ENCODE measurements around the gene PANK3. TPM values are rescaled to one million over a fixed set of nuclear protein-coding genes. Genes with fewer than 3 reads are reported as not detected.
A peak's percentile ranks its signal among the peaks of the same experiment; 100 is the strongest.

The PANK3 gene
- total RNA-seq (2013; cell fraction: nucleolus; rRNA removed), result 71.8 and 73.6 TPM in 2 replicates
- total RNA-seq (2014; rRNA removed) (32.9 and 43.4 TPM in 2 replicates), total RNA-seq (2014; rRNA removed; fragmentation: Illumina TruSeq; extraction: Trizol) (43.0 and 44.3 TPM in 2 replicates), total RNA-seq (2021) (43.7 and 47.6 TPM in 2 replicates), polyA plus RNA-seq (2011; rRNA removed) (32.9 and 62.3 TPM in 2 replicates), polyA plus RNA-seq (2014; fragmentation: Illumina TruSeq; extraction: Trizol) (28.7 and 38.0 TPM in 2 replicates), polyA plus RNA-seq (2014; fragmentation: Nextera tagmentation; extraction: Ambion mirVana) (1 to 10 TPM; 4.7 to 4.9 TPM), polyA plus RNA-seq (2014; rRNA removed) (14.5 and 19.2 TPM in 2 replicates), polyA plus RNA-seq (2016; fragmentation: Nextera tagmentation; extraction: Ambion mirVana) (10 to 100 TPM in 1 of 2 experiments, 1 to 10 TPM in 1; 9.2 to 13.3 TPM), polyA minus RNA-seq (2011; rRNA and poly(A)+ RNA removed) (21.1 and 24.9 TPM in 2 replicates), Bru-seq, nascent RNA (percentile 95 among the genes with signal in this experiment), BruChase-seq, experiment 1, labeled RNA remaining after a 6-hour chase (percentile 97 among the genes with signal in this experiment), BruChase-seq, experiment 2, labeled RNA remaining after a 2-hour chase (percentile 98 among the genes with signal in this experiment)
- polyA plus RNA-seq (2011; ENCODE audit: low read depth), result 5.1 TPM
- 8.7 and 10.6 TPM in 2 replicates for polyA plus RNA-seq (2011; cell fraction: cytosol; rRNA removed)
- 19.2 and 21.7 TPM in 2 replicates for polyA plus RNA-seq (2011; cell fraction: nucleus; rRNA removed)
- polyA plus RNA-seq (2012), result 10.0 and 12.3 TPM in 2 replicates
- 13.8 and 14.0 TPM in 2 replicates for polyA minus RNA-seq (2011; cell fraction: cytosol; rRNA and poly(A)+ RNA removed)
- 12.7 and 18.2 TPM in 2 replicates for polyA minus RNA-seq (2011; cell fraction: nucleus; rRNA and poly(A)+ RNA removed)
- long read RNA-seq, experiment 1, full-length matches to known transcripts, result 3 of 4 reads
- long read RNA-seq, experiment 1, partial matches to known transcripts, result 0 of 4 reads
- long read RNA-seq, experiment 1, other reads (novel, unspliced or antisense), result 1 of 4 reads
- long read RNA-seq, experiment 2, full-length matches to known transcripts, result 22 of 35 reads
- long read RNA-seq, experiment 2, partial matches to known transcripts, result 7 of 35 reads
- long read RNA-seq, experiment 2, other reads (novel, unspliced or antisense), result 6 of 35 reads

DNA sequence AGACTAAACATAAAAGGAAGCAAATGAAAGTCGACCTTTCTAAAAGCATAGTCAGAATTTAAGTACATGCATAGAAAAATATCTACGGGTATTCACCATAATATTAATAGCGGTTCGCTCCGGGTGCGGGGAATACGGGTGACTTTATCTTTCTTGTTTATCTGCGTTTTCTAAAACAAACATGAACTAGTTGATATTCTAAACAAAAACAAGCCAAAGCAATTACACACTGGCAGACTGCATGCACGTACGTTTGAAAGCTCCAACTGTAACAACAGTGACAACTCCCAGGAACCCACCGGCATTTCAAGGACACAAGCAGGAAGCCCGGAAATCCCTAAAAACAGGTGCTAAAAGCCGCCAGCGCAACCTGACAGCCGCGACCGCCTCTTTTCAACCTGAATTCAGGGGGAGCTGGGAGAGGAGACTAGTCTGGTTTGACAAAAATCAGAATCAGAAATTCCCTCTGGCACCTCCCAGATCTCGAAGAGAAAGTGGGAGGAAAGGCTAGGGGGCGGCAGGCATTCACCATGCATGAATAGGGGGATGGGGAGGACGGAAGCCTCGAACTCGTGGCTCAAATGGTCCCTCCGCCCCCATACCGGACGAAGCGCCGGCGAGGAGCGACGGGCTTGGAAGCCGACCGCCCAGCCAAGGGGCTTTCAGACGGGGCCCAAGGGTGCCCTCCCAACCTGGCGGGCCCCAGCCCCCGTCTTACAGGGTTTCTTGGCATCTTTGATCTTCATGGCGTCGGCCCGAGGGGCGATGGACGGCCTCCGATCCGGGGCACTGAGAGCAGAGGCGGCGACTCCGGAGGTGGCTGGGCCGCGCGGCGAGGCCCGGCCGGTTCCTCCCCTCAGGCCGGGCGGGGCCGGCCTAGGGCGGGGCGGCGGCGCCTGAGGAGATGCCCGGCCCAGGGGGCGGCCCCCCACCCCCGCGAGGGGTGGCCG is at the start of gene PANK3:
Gene PANK3 (minus strand): TSS at position 831 of the 950 bp plus-strand sequence. CDS start 85 bp downstream, at position 746.
- SMC1A ChIA-PET (ENCODE audit: uncharacterized antibody, unreplicated experiment), result interaction anchor here (1.7 kb wide), 1 partner anchor 13 kb away, joined by 4 read pairs; no protein-coding TSS in a partner anchor
- under 1% methylated on average over 43 of the region's 63 CpGs for WGBS (ENCODE audit: insufficient coverage, insufficient replicate concordance, low lambda C conversion rate, missing lambda C conversion rate)
- peaks cover 14% of the 10 kb centered on the region for H3K4me1 ChIP-seq (ENCODE audit: control insufficient read depth, insufficient read depth, low read length)
- CTCF ChIA-PET, result no interaction called here
- no peaks in the 10 kb centered on the region; a peak in 1 of 4 replicates for H3K36me3 ChIP-seq (ENCODE audit: control insufficient read depth in 2 of 2, insufficient read depth in 2 of 2, low read length in 1 of 2)
- ATAC-seq (peak; percentile 80), FAIRE-seq (no peak), DNase-seq (ENCODE audit: low read depth, low spot score) (no peak)
- RAD21 ChIA-PET (ENCODE audit: unreplicated experiment), result interaction anchor here (1.7 kb wide), 2 partner anchors 13 to 92 kb away, joined by 5 read pairs; no protein-coding TSS in a partner anchor
- peak within 1 kb of the TSS; percentile 98 for H3K27ac ChIP-seq (ENCODE audit: control insufficient read depth, insufficient read depth)
- H3K79me2 ChIP-seq (ENCODE audit: control insufficient read depth, insufficient read depth, low read length), result peaks cover 49% of the 10 kb centered on the region
- peak within 1 kb of the TSS; percentile 89 for H3K4me3 ChIP-seq
- no peaks in the 10 kb centered on the region for H4K20me1 ChIP-seq (ENCODE audit: control insufficient read depth, insufficient read depth)
- H3K4me2 ChIP-seq (ENCODE audit: control insufficient read depth, insufficient read depth), result peak within 1 kb of the TSS; percentile 99
- intact Hi-C loops (cut with micrococcal nuclease; ENCODE audit: unreplicated experiment), result loop anchor here (2.0 to 10.0 kb wide), 3 partner anchors 92 to 1058 kb away; partner anchors contain the start of genes DOCK2, RARS1 and WWC1
- POLR2A ChIA-PET, result interaction anchor here (0.5 to 2.2 kb wide), 3 partner anchors 75 to 94 kb away, joined by 3 to 6 read pairs (median 4); no protein-coding TSS in a partner anchor
- peaks cover 4% of the 10 kb centered on the region for H3K9me3 ChIP-seq (replicated peaks; ENCODE audit: control insufficient read depth, insufficient read depth, low read length)
- no TSS peak for BruUV-seq (replicated peaks)
- H3K9ac ChIP-seq (ENCODE audit: control insufficient read depth, insufficient read depth, low read length), result peak within 1 kb of the TSS; percentile 90
- no peaks in the 10 kb centered on the region for H3K27me3 ChIP-seq (replicated peaks in 1 of 2; ENCODE audit: control insufficient read depth in 2 of 2, insufficient read depth in 2 of 2, low read length in 1 of 2)
- in situ Hi-C loops (cut with MboI), result no loop called here
- peak within 1 kb of the TSS; percentile 95 for H2AFZ ChIP-seq (ENCODE audit: control insufficient read depth, low read depth, low read length)
- TF ChIP-seq, protein P1, sequence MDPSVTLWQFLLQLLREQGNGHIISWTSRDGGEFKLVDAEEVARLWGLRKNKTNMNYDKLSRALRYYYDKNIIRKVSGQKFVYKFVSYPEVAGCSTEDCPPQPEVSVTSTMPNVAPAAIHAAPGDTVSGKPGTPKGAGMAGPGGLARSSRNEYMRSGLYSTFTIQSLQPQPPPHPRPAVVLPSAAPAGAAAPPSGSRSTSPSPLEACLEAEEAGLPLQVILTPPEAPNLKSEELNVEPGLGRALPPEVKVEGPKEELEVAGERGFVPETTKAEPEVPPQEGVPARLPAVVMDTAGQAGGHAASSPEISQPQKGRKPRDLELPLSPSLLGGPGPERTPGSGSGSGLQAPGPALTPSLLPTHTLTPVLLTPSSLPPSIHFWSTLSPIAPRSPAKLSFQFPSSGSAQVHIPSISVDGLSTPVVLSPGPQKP (IDR thresholded peaks at IDR 0.05; ENCODE audit: low read depth, low read length), result 0 out of 2 replicates have a peak, but pooled peaks have one; percentile 31
- TF ChIP-seq RFX5 (IDR thresholded peaks at IDR 0.05; ENCODE audit: low read depth, low read length) (no peak), POLR2A (IDR thresholded peaks at IDR 0.05; ENCODE audit: low read depth, low read length) (peak; percentile 75; the same call in 1 of the 2 replicates), NFIC (IDR thresholded peaks at IDR 0.05; ENCODE audit: low read depth, low read length) (0 out of 2 replicates have a peak, but pooled peaks have one; percentile 14), POU2F2 (IDR thresholded peaks at IDR 0.05; ENCODE audit: borderline replicate concordance, low read depth, low read length) (0 out of 3 replicates have a peak, but pooled peaks have one; percentile 52), MYC (IDR thresholded peaks at IDR 0.05; ENCODE audit: insufficient read depth, insufficient read length, insufficient replicate concordance, low read length, severe bottlenecking) (no peak), NR2C2 (IDR thresholded peaks at IDR 0.05; ENCODE audit: borderline replicate concordance, control insufficient read depth, insufficient read length, low read depth) (no peak), KLF5 (IDR thresholded peaks at IDR 0.05; ENCODE audit: partially characterized antibody) (no peak), TCF7 (IDR thresholded peaks at IDR 0.05; ENCODE audit: borderline replicate concordance) (no peak), ZNF217 (IDR thresholded peaks at IDR 0.05) (peak; percentile 87), CHD2 (IDR thresholded peaks at IDR 0.05; ENCODE audit: borderline replicate concordance, low read depth, low read length) (0 out of 2 replicates have a peak, but pooled peaks have one; percentile 8), BHLHE40 (IDR thresholded peaks at IDR 0.05; ENCODE audit: borderline replicate concordance in 1 of 2, low read depth in 2 of 2, low read length in 1 of 2) (0 out of 4 replicates have a peak, but pooled peaks of 1 of the 2 experiments have one; percentile 17)
- TF ChIP-seq, protein P2, sequence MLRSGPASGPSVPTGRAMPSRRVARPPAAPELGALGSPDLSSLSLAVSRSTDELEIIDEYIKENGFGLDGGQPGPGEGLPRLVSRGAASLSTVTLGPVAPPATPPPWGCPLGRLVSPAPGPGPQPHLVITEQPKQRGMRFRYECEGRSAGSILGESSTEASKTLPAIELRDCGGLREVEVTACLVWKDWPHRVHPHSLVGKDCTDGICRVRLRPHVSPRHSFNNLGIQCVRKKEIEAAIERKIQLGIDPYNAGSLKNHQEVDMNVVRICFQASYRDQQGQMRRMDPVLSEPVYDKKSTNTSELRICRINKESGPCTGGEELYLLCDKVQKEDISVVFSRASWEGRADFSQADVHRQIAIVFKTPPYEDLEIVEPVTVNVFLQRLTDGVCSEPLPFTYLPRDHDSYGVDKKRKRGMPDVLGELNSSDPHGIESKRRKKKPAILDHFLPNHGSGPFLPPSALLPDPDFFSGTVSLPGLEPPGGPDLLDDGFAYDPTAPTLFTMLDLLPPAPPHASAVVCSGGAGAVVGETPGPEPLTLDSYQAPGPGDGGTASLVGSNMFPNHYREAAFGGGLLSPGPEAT (IDR thresholded peaks at IDR 0.05; ENCODE audit: low read depth), result peak; percentile 57
- TF ChIP-seq, protein P3, sequence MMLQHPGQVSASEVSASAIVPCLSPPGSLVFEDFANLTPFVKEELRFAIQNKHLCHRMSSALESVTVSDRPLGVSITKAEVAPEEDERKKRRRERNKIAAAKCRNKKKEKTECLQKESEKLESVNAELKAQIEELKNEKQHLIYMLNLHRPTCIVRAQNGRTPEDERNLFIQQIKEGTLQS (IDR thresholded peaks at IDR 0.05; ENCODE audit: borderline replicate concordance, extremely low read depth, low read depth, low read length), result no peak
